Stimulated activated naive CD8-positive, alpha-beta T cell treated with anti-CD3 and anti-CD28 coated beads, Interleukin-15, Interleukin-2, amounts not matched to agents 100 ng/mL and 50 ng/mL, for 24 hours (primary cell): Measurements from ENCODE around the gene RABL6.
"Not testable (repeated sequence)": the region's sequence is repeated elsewhere in the genome, so short reads cannot be mapped to it uniquely, and the experiment has no call there.

Source experiments
- H3K27ac Mint-ChIP-seq: one replicate; pipeline ENCODE4 v1.8.0; 2021; ENCODE audit warnings: mild to moderate bottlenecking, mixed read lengths
- H3K27me3 Mint-ChIP-seq: one replicate; pipeline ENCODE4 v1.8.0; 2021; ENCODE audit warnings: mixed read lengths
- H3K36me3 Mint-ChIP-seq: one replicate; pipeline ENCODE4 v1.8.0; 2021; ENCODE audit warnings: low read depth, mixed read lengths
- H3K4me1 Mint-ChIP-seq: one replicate; pipeline ENCODE4 v1.8.0; 2021; ENCODE audit warnings: low read depth, mixed read lengths
- H3K4me3 Mint-ChIP-seq: one replicate; pipeline ENCODE4 v1.8.0; 2021; ENCODE audit warnings: mild to moderate bottlenecking, mixed read lengths
- H3K9me3 Mint-ChIP-seq: one replicate; pipeline ENCODE4 v1.8.0; 2021; ENCODE audit warnings: mixed read lengths

Gene RABL6

GRCh38 chr9:136799079-136799853 lies 8.5 kb upstream of the RABL6 start:
- no peaks in the 10 kb centered on the region for H3K9me3 Mint-ChIP-seq
- H3K4me3 Mint-ChIP-seq, result no peak overlapping the region
- H3K4me1 Mint-ChIP-seq, result peaks cover 17% of the 10 kb centered on the region
- H3K36me3 Mint-ChIP-seq, result no peaks in the 10 kb centered on the region
- no peak overlapping the region for H3K27ac Mint-ChIP-seq
- H3K27me3 Mint-ChIP-seq, result peaks cover 26% of the 10 kb centered on the region

GRCh38 chr9:136799854-136800657 lies 7.7 kb upstream of the RABL6 start:
- Mint-ChIP-seq H3K4me3 (peak overlapping the region; percentile 80), H3K27ac (no peak overlapping the region), H3K4me1 (peaks cover 17% of the 10 kb centered on the region), H3K9me3 (no peaks in the 10 kb centered on the region), H3K27me3 (peaks cover 26% of the 10 kb centered on the region), H3K36me3 (no peaks in the 10 kb centered on the region)

- Mint-ChIP-seq H3K4me3 (no peak overlapping the region), H3K27ac (no peak overlapping the region), H3K9me3 (no peaks in the 10 kb centered on the region), H3K4me1 (peaks cover 24% of the 10 kb centered on the region), H3K36me3 (peaks cover 4% of the 10 kb centered on the region), H3K27me3 (peaks cover 20% of the 10 kb centered on the region)
Observed at GRCh38 chr9:136802321-136802720, 5.4 kb upstream of the RABL6 start.

- not testable (repeated sequence) for H3K36me3 Mint-ChIP-seq, H3K9me3 Mint-ChIP-seq, H3K4me3 Mint-ChIP-seq, H3K27ac Mint-ChIP-seq
- H3K4me1 Mint-ChIP-seq, result peaks cover 24% of the 10 kb centered on the region
- peaks cover 20% of the 10 kb centered on the region for H3K27me3 Mint-ChIP-seq
Observed at GRCh38 chr9:136803009-136803550, 4.7 kb upstream of the RABL6 start.

GRCh38 chr9:136803551-136804508 lies 3.9 kb upstream of the RABL6 start:
- peaks cover 20% of the 10 kb centered on the region for H3K27me3 Mint-ChIP-seq
- no peak overlapping the region for H3K4me3 Mint-ChIP-seq
- no peak overlapping the region for H3K27ac Mint-ChIP-seq

GRCh38 chr9:136804509-136805206 lies 3.1 kb upstream of the RABL6 start:
- Mint-ChIP-seq H3K9me3 (no peaks in the 10 kb centered on the region), H3K27me3 (peaks cover 20% of the 10 kb centered on the region), H3K4me1 (peaks cover 35% of the 10 kb centered on the region), H3K4me3 (no peak overlapping the region), H3K36me3 (peaks cover 13% of the 10 kb centered on the region), H3K27ac (no peak overlapping the region)

More at GRCh38 chr9:136803551-136804508, 3.9 kb upstream of the RABL6 start:
- no peaks in the 10 kb centered on the region for H3K9me3 Mint-ChIP-seq
- H3K4me1 Mint-ChIP-seq, result peaks cover 27% of the 10 kb centered on the region
- H3K36me3 Mint-ChIP-seq, result peaks cover 7% of the 10 kb centered on the region

- peaks cover 17% of the 10 kb centered on the region for H3K27me3 Mint-ChIP-seq
- H3K9me3 Mint-ChIP-seq, result no peaks in the 10 kb centered on the region
- H3K27ac Mint-ChIP-seq, result no peak overlapping the region
- peaks cover 18% of the 10 kb centered on the region for H3K36me3 Mint-ChIP-seq
- peak overlapping the region; percentile 37 for H3K4me3 Mint-ChIP-seq
- H3K4me1 Mint-ChIP-seq, result peaks cover 38% of the 10 kb centered on the region
Observed at GRCh38 chr9:136805207-136805740, 2.5 kb upstream of the RABL6 start.

GRCh38 chr9:136806067-136806466 lies 1.7 kb upstream of the RABL6 start:
- H3K27me3 Mint-ChIP-seq, result peaks cover 9% of the 10 kb centered on the region
- H3K4me1 Mint-ChIP-seq, result peaks cover 34% of the 10 kb centered on the region
- H3K4me3 Mint-ChIP-seq, result peak overlapping the region; percentile 85
- no peak overlapping the region for H3K27ac Mint-ChIP-seq
- H3K36me3 Mint-ChIP-seq, result peaks cover 21% of the 10 kb centered on the region
- no peaks in the 10 kb centered on the region for H3K9me3 Mint-ChIP-seq

GRCh38 chr9:136806631-136807201 lies 1.0 kb upstream of the RABL6 start:
- Mint-ChIP-seq H3K36me3 (peaks cover 28% of the 10 kb centered on the region), H3K4me1 (peaks cover 35% of the 10 kb centered on the region), H3K9me3 (no peaks in the 10 kb centered on the region), H3K27me3 (peaks cover 6% of the 10 kb centered on the region), H3K4me3 (peak overlapping the region; percentile 85), H3K27ac (peak overlapping the region; percentile 88)

- Mint-ChIP-seq H3K36me3 (peaks cover 40% of the 10 kb centered on the region), H3K4me3 (peak overlapping the region; percentile 89), H3K27me3 (no peaks in the 10 kb centered on the region), H3K9me3 (no peaks in the 10 kb centered on the region), H3K27ac (peak overlapping the region; percentile 76), H3K4me1 (peaks cover 42% of the 10 kb centered on the region)
Observed at GRCh38 chr9:136808075-136808805, 492 bp downstream of the RABL6 start.

GRCh38 chr9:136808806-136809158 lies 1.0 kb downstream of the RABL6 start:
- peaks cover 45% of the 10 kb centered on the region for H3K4me1 Mint-ChIP-seq
- no peaks in the 10 kb centered on the region for H3K27me3 Mint-ChIP-seq
- H3K36me3 Mint-ChIP-seq, result peaks cover 45% of the 10 kb centered on the region
- no peaks in the 10 kb centered on the region for H3K9me3 Mint-ChIP-seq
- peak overlapping the region; percentile 76 for H3K27ac Mint-ChIP-seq
- peak overlapping the region; percentile 89 for H3K4me3 Mint-ChIP-seq

- H3K27me3 Mint-ChIP-seq, result no peaks in the 10 kb centered on the region
- H3K4me3 Mint-ChIP-seq, result no peak overlapping the region
- peaks cover 55% of the 10 kb centered on the region for H3K36me3 Mint-ChIP-seq
- H3K27ac Mint-ChIP-seq, result no peak overlapping the region
- H3K9me3 Mint-ChIP-seq, result no peaks in the 10 kb centered on the region
- peaks cover 22% of the 10 kb centered on the region for H3K4me1 Mint-ChIP-seq
Observed at GRCh38 chr9:136814725-136815421, 7.1 kb downstream of the RABL6 start.
